GM12865 (cell line): ENCODE results near the gene PANX2.

Experiments used
- DNase-seq: peaks from one replicate; pipeline ENCODE4 v3.0.0; 2010; ENCODE audit warnings: low read depth
- H3K4me3 ChIP-seq: 2 replicates; pipeline ENCODE4 v1.5.1; 2011; ENCODE audit warnings: mild to moderate bottlenecking, low read depth, low read length, control low read depth
- TF ChIP-seq, protein P1 (sequence below): IDR thresholded peaks from 2 replicates; pipeline ENCODE4 v1.5.1; 2011; ENCODE audit warnings: low read length, control low read depth, low read depth, inconsistent platforms; ENCODE audit not compliant: insufficient read depth; ENCODE audit errors: missing control alignments

Gene PANX2

DNA sequence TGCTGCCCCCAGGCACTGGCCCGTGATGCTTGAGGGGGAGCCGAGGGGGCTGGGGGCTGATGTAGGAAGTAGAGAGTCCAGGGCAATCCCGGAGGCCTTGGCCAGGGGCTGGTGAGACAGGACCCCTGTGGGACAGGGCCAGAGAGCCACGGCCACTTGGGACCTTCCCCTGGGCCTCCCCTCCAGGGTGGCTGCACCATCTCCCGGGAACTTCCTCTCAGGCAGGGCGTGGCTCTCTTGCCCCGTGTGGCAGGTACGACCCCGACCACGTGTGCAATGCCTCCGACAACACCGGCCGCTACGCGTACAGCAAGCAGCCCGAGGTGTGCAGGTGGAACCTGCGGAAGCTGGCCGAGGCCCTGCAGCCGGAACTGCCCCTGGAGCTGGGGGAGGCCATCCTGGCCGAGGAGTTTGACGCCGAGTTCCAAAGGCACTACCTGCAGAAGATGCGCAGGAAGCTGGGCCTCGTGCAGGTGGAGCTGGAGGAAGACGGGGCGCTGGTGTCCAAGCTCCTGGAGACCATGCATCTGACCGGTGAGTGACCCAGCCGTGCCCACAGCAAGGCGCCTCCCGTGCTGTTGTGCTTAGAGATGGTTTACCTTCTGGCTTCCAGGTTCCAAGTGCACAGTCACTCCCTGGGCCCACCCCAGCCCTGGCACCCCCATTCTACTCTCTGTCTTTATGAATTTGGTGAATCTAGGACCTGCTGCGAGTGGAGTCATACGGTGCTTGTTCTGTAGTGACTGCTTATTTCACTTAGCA lies 40.0 kb downstream of the PANX2 start:
- DNase-seq: peak; percentile 9
- no peak overlapping the region for H3K4me3 ChIP-seq
- TF ChIP-seq, protein P1, sequence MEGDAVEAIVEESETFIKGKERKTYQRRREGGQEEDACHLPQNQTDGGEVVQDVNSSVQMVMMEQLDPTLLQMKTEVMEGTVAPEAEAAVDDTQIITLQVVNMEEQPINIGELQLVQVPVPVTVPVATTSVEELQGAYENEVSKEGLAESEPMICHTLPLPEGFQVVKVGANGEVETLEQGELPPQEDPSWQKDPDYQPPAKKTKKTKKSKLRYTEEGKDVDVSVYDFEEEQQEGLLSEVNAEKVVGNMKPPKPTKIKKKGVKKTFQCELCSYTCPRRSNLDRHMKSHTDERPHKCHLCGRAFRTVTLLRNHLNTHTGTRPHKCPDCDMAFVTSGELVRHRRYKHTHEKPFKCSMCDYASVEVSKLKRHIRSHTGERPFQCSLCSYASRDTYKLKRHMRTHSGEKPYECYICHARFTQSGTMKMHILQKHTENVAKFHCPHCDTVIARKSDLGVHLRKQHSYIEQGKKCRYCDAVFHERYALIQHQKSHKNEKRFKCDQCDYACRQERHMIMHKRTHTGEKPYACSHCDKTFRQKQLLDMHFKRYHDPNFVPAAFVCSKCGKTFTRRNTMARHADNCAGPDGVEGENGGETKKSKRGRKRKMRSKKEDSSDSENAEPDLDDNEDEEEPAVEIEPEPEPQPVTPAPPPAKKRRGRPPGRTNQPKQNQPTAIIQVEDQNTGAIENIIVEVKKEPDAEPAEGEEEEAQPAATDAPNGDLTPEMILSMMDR: no peak

GRCh38 chr22:50211147-50211546 lies 40.6 kb downstream of the PANX2 start:
- TF ChIP-seq, protein P1: no peak
- DNase-seq: no peak
- H3K4me3 ChIP-seq: no peak overlapping the region

DNA sequence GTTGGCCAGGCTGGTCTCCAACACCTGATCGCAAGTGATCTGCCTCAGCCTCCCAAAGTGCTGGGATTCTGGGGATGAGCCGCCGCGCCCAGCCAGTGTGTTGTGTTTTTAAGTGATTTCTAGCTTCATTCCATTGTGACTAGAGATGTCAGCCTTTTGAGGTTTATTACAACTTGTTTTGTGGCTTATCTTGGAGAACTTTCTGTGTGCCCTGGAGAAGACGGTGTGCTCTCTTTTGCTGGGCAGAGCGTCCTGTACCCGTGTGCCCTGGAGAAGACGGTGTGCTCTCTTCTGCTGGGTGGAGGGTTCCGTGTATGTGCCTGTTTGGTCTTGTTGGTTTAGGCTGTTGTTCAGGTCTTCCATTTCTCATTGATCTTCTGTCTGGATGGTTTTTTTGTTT lies 42.7 kb downstream of the PANX2 start:
- no peak for DNase-seq
- TF ChIP-seq, protein P1: no peak
- H3K4me3 ChIP-seq: no peak overlapping the region

DNA sequence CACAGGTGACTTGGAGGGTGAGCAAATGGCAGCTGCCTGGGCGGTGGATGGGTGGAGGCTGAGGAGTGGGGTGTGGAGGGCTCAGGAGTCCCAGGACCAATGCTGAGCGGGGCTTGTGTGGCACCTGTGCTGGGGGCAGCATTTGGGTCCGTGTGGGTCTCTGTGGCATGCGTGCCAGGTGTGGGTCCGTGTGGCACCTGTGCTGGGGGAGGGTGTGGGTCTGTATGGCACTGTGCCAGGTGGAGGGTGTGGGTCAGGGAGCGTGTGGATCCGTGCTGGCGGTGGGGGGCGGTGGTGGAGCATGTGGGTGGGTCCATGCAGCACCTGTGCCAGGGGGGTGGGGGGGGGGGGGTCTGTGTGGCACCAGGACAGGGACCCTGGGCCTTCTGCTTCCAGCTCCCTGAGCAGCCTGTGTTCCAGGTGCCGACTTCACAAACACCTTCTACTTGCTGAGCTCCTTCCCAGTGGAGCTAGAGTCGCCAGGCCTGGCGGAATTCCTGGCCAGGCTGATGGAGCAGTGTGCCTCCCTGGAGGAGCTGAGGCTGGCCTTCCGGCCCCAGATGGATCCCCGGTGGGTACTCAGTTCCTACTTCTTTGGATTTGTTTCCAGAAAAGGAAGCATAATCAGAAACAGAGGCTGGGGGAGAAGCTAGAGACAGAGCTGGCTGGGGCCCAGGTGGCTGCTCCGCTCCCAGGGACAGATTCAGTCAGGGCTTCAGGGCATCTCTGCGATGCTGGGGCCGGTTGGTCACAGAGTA lies 44.9 kb downstream of the PANX2 start:
- no peak overlapping the region for H3K4me3 ChIP-seq
- no peak for DNase-seq
- TF ChIP-seq, protein P1: no peak

DNA sequence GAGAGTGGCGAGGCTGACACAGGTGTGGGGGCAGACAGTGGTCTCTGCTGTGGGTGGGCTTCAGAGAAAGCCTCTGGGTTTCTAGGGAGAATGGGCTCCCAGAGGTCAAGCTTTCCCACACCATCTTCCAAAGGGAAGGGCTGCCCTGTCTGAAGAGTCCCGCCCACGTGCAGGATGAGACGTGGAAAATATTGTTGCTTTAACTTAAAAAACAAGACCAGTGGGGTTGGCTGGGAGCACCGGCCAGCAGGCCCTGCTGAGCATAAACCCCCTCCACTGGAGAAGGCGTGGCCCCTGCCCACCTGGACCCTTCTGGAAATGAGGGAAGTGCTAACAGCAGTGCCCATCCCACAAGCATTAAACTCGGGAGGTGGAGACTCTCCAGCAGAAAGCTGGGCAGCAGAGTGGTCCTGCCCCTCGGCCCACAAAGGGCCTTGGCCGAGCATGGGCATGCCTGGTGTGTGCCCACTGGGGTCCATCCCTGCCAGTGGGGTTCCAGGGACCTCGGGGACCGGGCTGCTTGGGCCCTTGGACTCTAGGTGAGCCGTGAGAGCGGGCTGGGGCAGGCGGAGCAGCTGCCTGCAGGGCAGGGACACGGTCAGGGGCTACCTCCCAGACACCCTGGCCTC lies 45.6 kb downstream of the PANX2 start:
- TF ChIP-seq, protein P1: no peak
- no peak for DNase-seq
- H3K4me3 ChIP-seq: no peak overlapping the region

- TF ChIP-seq, protein P1: no peak
- no peak for DNase-seq
- H3K4me3 ChIP-seq: no peak overlapping the region
Measured at GRCh38 chr22:50216684-50217520, 46.4 kb downstream of the PANX2 start.
